ENCODE measurements around the gene PRAC2.
"Not testable (repeated sequence)": the region's sequence is repeated elsewhere in the genome, so short reads cannot be mapped to it uniquely, and the experiment has no call there.

DNA sequence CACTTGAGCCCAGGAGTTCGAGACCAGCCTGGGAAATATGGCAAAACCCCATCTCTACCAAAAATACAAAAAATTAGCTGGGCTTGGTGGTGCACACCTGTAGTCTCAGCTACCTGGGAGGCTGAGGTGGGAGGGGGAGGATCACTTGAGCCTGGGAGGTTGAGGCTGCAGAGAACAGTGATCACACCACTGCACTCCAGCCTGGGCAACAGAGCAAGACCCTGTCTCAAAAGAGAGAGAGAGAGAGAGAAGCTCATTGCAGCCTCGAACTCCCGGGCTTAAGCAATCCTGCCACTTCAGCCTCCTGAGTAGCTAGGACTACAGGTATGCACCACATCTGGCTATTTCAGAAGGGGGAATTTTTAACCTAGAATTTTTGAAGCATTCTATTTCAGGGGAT is 6.4 kb upstream of the PRAC2 start:
- not testable (repeated sequence) for TF ChIP-seq EZH2 (IDR thresholded peaks at IDR 0.05; ENCODE audit: low read length)
- TF ChIP-seq, protein P1, sequence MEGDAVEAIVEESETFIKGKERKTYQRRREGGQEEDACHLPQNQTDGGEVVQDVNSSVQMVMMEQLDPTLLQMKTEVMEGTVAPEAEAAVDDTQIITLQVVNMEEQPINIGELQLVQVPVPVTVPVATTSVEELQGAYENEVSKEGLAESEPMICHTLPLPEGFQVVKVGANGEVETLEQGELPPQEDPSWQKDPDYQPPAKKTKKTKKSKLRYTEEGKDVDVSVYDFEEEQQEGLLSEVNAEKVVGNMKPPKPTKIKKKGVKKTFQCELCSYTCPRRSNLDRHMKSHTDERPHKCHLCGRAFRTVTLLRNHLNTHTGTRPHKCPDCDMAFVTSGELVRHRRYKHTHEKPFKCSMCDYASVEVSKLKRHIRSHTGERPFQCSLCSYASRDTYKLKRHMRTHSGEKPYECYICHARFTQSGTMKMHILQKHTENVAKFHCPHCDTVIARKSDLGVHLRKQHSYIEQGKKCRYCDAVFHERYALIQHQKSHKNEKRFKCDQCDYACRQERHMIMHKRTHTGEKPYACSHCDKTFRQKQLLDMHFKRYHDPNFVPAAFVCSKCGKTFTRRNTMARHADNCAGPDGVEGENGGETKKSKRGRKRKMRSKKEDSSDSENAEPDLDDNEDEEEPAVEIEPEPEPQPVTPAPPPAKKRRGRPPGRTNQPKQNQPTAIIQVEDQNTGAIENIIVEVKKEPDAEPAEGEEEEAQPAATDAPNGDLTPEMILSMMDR (optimal IDR thresholded peaks at IDR 0.05 in 1 of 3, IDR thresholded peaks at IDR 0.05 in 1 of 3, conservative IDR thresholded peaks at IDR 0.05 in 1 of 3; ENCODE audit: extremely low read depth in 1 of 3, insufficient read depth in 2 of 3, low read length in 3 of 3): not testable (repeated sequence)

All from keratinocyte (primary cell).